GM12878 (cell line): ENCODE data around the gene PDGFA. TPM values are rescaled to one million over a fixed set of nuclear protein-coding genes. Genes with fewer than 3 reads are reported as not detected.

Source experiments
- ATAC-seq: fragments of 200-7000 bp; cut with Tn5 transposase; 3 replicates; pipeline ENCODE4 v1.9.1; 2020; ENCODE audit warnings: mild to moderate bottlenecking, moderate library complexity
- BruUV-seq: library from RNA; stranded (reverse); fragments of 400-500 nt; replicated peaks from 2 replicates; lab custom pipeline; 2021; lab: Mats Ljungman, UMichigan
- CTCF ChIA-PET: fragments of 300-600 bp; sonication (Branson Sonifier 250); formaldehyde crosslinking; extraction: SDS; loops from one replicate; lab custom pipeline; 2021; ENCODE audit warnings: inconsistent platforms; lab: Yijun Ruan, JAX
- POLR2A ChIA-PET: fragments of 350-600 bp; formaldehyde crosslinking; extraction: SDS; loops from one replicate; lab custom pipeline; 2021; ENCODE audit warnings: inconsistent platforms; lab: Charles Lee
- RAD21 ChIA-PET: fragments of 300-600 bp; sonication (Branson Sonifier 250); formaldehyde crosslinking; loops from one replicate; lab custom pipeline; 2023; ENCODE audit warnings: antibody characterized with exemption; ENCODE audit not compliant: unreplicated experiment; lab: Charles Lee
- SMC1A ChIA-PET: fragments of 300-600 bp; sonication (Branson Sonifier 250); formaldehyde crosslinking; loops from one replicate; lab custom pipeline; 2023; ENCODE audit not compliant: unreplicated experiment, uncharacterized antibody; lab: Charles Lee
- DNase-seq: peaks from one replicate; pipeline ENCODE4 v3.0.0-alpha.2; 2011; ENCODE audit warnings: low read depth, low spot score
- FAIRE-seq: peaks from 3 replicates; lab custom pipeline; 2011; peaks lifted over from hg19 to GRCh38; lab: Jason Lieb, UNC
- H2AFZ ChIP-seq: 2 replicates; pipeline ENCODE4 v1.6.0; 2011; ENCODE audit warnings: low read depth, low read length, control low read depth; ENCODE audit not compliant: control insufficient read depth
- H3K27ac ChIP-seq: 2 replicates; pipeline ENCODE4 v1.5.1; 2011; ENCODE audit warnings: control low read depth; ENCODE audit not compliant: control insufficient read depth, insufficient read depth
- H3K27me3 ChIP-seq, 2 experiments: replicated peaks in 1 of 2; 2 replicates each; pipeline versions ENCODE4 v1.6.0 to v1.6.1; 2011; ENCODE audit warnings: low read length in 1 of 2; ENCODE audit not compliant: control insufficient read depth in 2 of 2, insufficient read depth in 2 of 2
- H3K36me3 ChIP-seq, 2 experiments: 2 replicates each; pipeline ENCODE4 v1.5.1; 2011; ENCODE audit warnings: low read length in 1 of 2; ENCODE audit not compliant: control insufficient read depth in 2 of 2, insufficient read depth in 2 of 2
- H3K4me1 ChIP-seq: 2 replicates; pipeline ENCODE4 v1.6.1; 2011; ENCODE audit warnings: mild to moderate bottlenecking, low read length, moderate library complexity, mixed read lengths; ENCODE audit not compliant: control insufficient read depth, insufficient read depth
- H3K4me2 ChIP-seq: 2 replicates; pipeline ENCODE4 v1.6.0; 2011; ENCODE audit warnings: control low read depth; ENCODE audit not compliant: control insufficient read depth, insufficient read depth
- H3K4me3 ChIP-seq: fragments of 200-600 bp; sonication (generic); 2 replicates; pipeline ENCODE4 v1.5.1; 2016
- H3K79me2 ChIP-seq: 2 replicates; pipeline ENCODE4 v1.6.0; 2011; ENCODE audit warnings: low read length; ENCODE audit not compliant: control insufficient read depth, insufficient read depth
- H3K9ac ChIP-seq: 2 replicates; pipeline ENCODE4 v1.8.0; 2011; ENCODE audit warnings: low read length, control low read depth, mixed read lengths; ENCODE audit not compliant: control insufficient read depth, insufficient read depth
- H3K9me3 ChIP-seq: replicated peaks from 3 replicates; pipeline ENCODE4 v1.5.1; 2011; ENCODE audit warnings: mild to moderate bottlenecking, low read length; ENCODE audit not compliant: control insufficient read depth, insufficient read depth
- H4K20me1 ChIP-seq: 2 replicates; pipeline ENCODE4 v1.6.0; 2011; ENCODE audit not compliant: control insufficient read depth, insufficient read depth
- ATF2 ChIP-seq: IDR thresholded peaks from 2 replicates; pipeline ENCODE4 v1.6.1; 2012; ENCODE audit warnings: low read length, inconsistent platforms
- BHLHE40 ChIP-seq, 2 experiments: fragments of 450-650 bp in 1 of 2; IDR thresholded peaks; 2 replicates each; pipeline ENCODE4 v1.6.1; 2011 to 2017; ENCODE audit warnings: low read depth in 2 of 2, borderline replicate concordance in 1 of 2, improper control_type of control experiment in 1 of 2, low read length in 1 of 2, mild to moderate bottlenecking in 1 of 2
- CREB1 ChIP-seq: IDR thresholded peaks from 2 replicates; pipeline ENCODE4 v1.6.1; 2012; ENCODE audit warnings: low read depth, mild to moderate bottlenecking, inconsistent platforms
- IRF4 ChIP-seq: IDR thresholded peaks from 2 replicates; pipeline ENCODE4 v1.6.1; 2011; ENCODE audit warnings: low read depth, low read length
- NFYB ChIP-seq: IDR thresholded peaks from 2 replicates; pipeline ENCODE4 v1.6.1; 2011; ENCODE audit warnings: low read depth, mild to moderate bottlenecking, low read length, improper control_type of control experiment, moderate library complexity; ENCODE audit not compliant: insufficient read depth
- RUNX3 ChIP-seq: IDR thresholded peaks from 2 replicates; pipeline ENCODE4 v1.6.1; 2012; ENCODE audit warnings: low read length, inconsistent platforms
- ZSCAN29 ChIP-seq: fragments of 450-650 bp; IDR thresholded peaks from 2 replicates; pipeline ENCODE4 v1.6.1; 2017; ENCODE audit warnings: mild to moderate bottlenecking, moderate library complexity
- WGBS: methylation state at CpG from one replicate; pipeline ENCODE4 v1.1.6; 2016; ENCODE audit warnings: low lambda C conversion rate; ENCODE audit not compliant: insufficient replicate concordance, insufficient coverage; ENCODE audit errors: missing lambda C conversion rate; 5-methylcytosine and 5-hydroxymethylcytosine counted together
- in situ Hi-C: fragments of 300-500 bp; cut with MboI; formaldehyde crosslinking; loops from 9 replicates; pipeline ENCODE4 v1.14.3; 2018; ENCODE audit warnings: mixed read lengths
- intact Hi-C: fragments of 100-400 bp; cut with micrococcal nuclease; formaldehyde crosslinking; loops from one replicate; pipeline ENCODE4 v1.14.2; 2022; ENCODE audit not compliant: unreplicated experiment
- polyA plus RNA-seq, 11 experiments: library from polyadenylated mRNA; depleted of rRNA in 4 of 11; unstranded in 6 of 11; stranded (reverse) in 5 of 11; fragments of >200 nt; fragmentation: Nextera tagmentation in 4 of 11; fragmentation: Illumina TruSeq in 1 of 11; extraction: Ambion mirVana in 4 of 11; extraction: Trizol in 1 of 11; gene quantifications; 1 replicate in 1 of 11; 2 replicates in 10 of 11; pipeline versions ENCODE4 v1.2.1 to v1.2.3, GENCODE V29; 2011 to 2016; ENCODE audit warnings: inconsistent platforms in 2 of 11, missing spikeins in 2 of 11, low read depth in 1 of 11
- total RNA-seq, 4 experiments: library from RNA; depleted of rRNA in 3 of 4; stranded (reverse); fragments of >200 nt in 3 of 4; fragmentation: Illumina TruSeq in 1 of 4; extraction: Trizol in 1 of 4; gene quantifications; 2 replicates each; pipeline versions ENCODE4 v1.2.1 to v1.2.3, GENCODE V29; 2013 to 2021

Gene PDGFA
- total and polyA plus RNA-seq, 10 of the 15 experiments (the other 5 are each of a cell fraction or from before 2014, with no cell fraction given), result 2.5 to 10.0 (median 5.6) TPM

- H3K4me3 ChIP-seq, result no peak overlapping the region
- in situ Hi-C loops, result no loop called here
- no peak for FAIRE-seq
- CTCF ChIA-PET, result no interaction called here
- no peak overlapping the region for H2AFZ ChIP-seq
- H4K20me1 ChIP-seq, result no peaks in the 10 kb centered on the region
- WGBS, result 87% methylated on average over 21 of the region's 21 CpGs
- no peak overlapping the region for H3K9ac ChIP-seq
- no peak overlapping the region for H3K4me2 ChIP-seq
- intact Hi-C loops, result no loop called here
- TF ChIP-seq RUNX3 (0 out of 2 replicates have a peak, but pooled peaks have one; percentile 7), ATF2 (no peak), BHLHE40 (IDR thresholded peaks at IDR 0.05; ENCODE audit: borderline replicate concordance in 1 of 2, low read depth in 2 of 2, low read length in 1 of 2) (no peak)
- TF ChIP-seq, all 136 proteins: peak for 1
- no peaks in the 10 kb centered on the region; the same call in 2 of the 3 replicates for H3K9me3 ChIP-seq
- DNase-seq (no peak), ATAC-seq (no peak)
- no peaks in the 10 kb centered on the region for H3K79me2 ChIP-seq
- H3K27ac ChIP-seq, result no peak overlapping the region
- H3K4me1 ChIP-seq, result no peaks in the 10 kb centered on the region
- ChIA-PET RAD21 (no interaction called here), POLR2A (interaction anchor here (0.6 kb wide), 2 partner anchors 13 to 25 kb away, joined by 3 to 4 read pairs; no protein-coding TSS in a partner anchor), SMC1A (interaction anchor here (0.6 kb wide), 2 partner anchors 359 to 792 kb away, joined by 3 read pairs; no protein-coding TSS in a partner anchor)
- H3K36me3 ChIP-seq, result peaks cover 0 to 6% of the 10 kb centered on the region in 2 experiments; a peak in 2 of 4 replicates
- no peaks in the 10 kb centered on the region for H3K27me3 ChIP-seq
- TSS peak; percentile 67 for BruUV-seq
Observed at GRCh38 chr7:497946-498655, 21.5 kb downstream of the PDGFA start.

- intact Hi-C loops (no loop called here), in situ Hi-C loops (no loop called here)
- Histone ChIP-seq H3K27ac (no peak overlapping the region), H3K27me3 (no peaks in the 10 kb centered on the region), H3K9ac (no peak overlapping the region), H3K79me2 (no peaks in the 10 kb centered on the region), H3K4me3 (no peak overlapping the region), H3K9me3 (no peaks in the 10 kb centered on the region; the same call in 2 of the 3 replicates), H3K36me3 (peaks cover 0 to 5% of the 10 kb centered on the region in 2 experiments; a peak in 2 of 4 replicates), H3K4me2 (no peak overlapping the region), H2AFZ (no peak overlapping the region), H3K4me1 (no peaks in the 10 kb centered on the region), H4K20me1 (no peaks in the 10 kb centered on the region)
- POLR2A ChIA-PET, result interaction anchor here (0.6 kb wide), 1 partner anchor 14 kb away, joined by 3 read pairs; no protein-coding TSS in a partner anchor
- TF ChIP-seq CREB1, result no peak
- TF ChIP-seq NFYB, result no peak
- TF ChIP-seq IRF4, result no peak
- TF ChIP-seq ZSCAN29, result no peak
- CTCF ChIA-PET, result no interaction called here
- 95% methylated on average over 13 of the region's 13 CpGs for WGBS
- RAD21 ChIA-PET, result no interaction called here
- SMC1A ChIA-PET, result interaction anchor here (0.6 kb wide), 2 partner anchors 360 to 793 kb away, joined by 3 read pairs; no protein-coding TSS in a partner anchor
- no peak for ATAC-seq
- no TSS peak for BruUV-seq
- FAIRE-seq, result no peak
- no peak for DNase-seq
Observed at GRCh38 chr7:497346-497745, 22.3 kb downstream of the PDGFA start.
